ENCODE data around the gene NLRP12.

NLRP12 gene

DNA sequence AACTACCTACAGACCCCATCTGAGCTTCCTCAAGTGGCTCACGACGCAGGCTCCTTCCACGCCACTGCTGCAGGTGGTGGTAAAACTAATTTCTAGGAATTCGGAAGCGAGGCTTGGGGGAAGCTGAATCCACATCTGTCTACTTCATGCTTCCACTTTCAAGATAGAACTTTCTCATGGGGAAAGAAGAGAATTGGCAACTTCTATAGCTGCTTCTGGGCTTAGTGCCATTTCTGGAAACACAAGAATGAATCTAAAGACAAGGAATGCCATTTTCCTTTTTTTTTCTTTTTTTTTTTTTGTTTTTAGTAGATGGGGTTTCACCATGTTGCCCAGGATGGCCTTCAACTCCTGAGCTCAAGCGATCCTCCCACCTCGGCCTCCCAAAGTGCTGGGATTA is 2.8 kb upstream of the NLRP12 start:
- no peaks in the 10 kb centered on the region for H3K27me3 ChIP-seq (ENCODE audit: insufficient read depth, low read length)
- no peak overlapping the region for H3K4me3 ChIP-seq (ENCODE audit: low read length)
- peaks cover 9% of the 10 kb centered on the region for H3K4me1 ChIP-seq (ENCODE audit: insufficient read depth, low read length)
- no peaks in the 10 kb centered on the region for H3K36me3 ChIP-seq (ENCODE audit: insufficient read depth, low read depth, low read length)
- no peaks in the 10 kb centered on the region for H3K9me3 ChIP-seq (ENCODE audit: insufficient read depth, low read depth, low read length)
- H3K9ac ChIP-seq (ENCODE audit: low read depth, low read length): no peak overlapping the region; the same call in 1 of the 2 replicates
- no peak overlapping the region for H3K27ac ChIP-seq (ENCODE audit: low read length)

DNA sequence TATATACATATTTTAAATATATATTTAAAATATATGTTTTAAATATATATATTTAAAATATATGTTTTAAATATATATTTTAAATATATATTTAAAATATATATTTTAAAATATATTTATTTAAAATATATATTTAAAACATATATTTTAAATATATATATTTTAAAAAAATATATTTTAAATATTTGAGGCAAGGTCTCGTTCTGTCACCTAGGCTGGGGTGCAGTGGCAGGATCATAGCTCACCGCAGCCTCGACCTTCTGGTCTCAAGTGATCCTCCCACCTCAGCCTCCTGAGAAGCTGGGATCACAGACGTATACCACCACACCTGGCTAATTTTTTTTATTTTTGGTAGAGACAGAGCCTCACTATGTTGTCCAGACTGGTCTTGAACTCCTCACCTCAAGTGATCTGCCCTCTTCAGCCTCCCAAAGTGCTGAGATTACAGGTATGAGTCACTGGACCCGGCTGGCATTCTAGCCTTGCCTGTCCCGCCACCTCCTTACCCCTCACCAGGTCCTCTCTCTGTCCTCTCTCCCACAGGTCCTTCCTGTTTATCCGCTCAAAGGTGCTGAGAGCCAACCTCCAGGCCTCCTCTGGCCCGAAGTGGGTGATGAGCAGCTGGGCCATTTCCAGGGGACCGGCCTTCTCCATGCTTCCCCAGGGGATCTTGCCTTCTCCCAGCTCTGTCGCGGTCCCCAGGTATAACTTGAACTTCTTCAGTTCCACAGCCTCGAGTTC is 564 bp downstream of the NLRP12 start:
- H3K9ac ChIP-seq (ENCODE audit: low read depth, low read length): peak overlapping the region; percentile 8; the same call in 1 of the 2 replicates
- no peak overlapping the region for H3K4me3 ChIP-seq (ENCODE audit: low read length)
- no peaks in the 10 kb centered on the region for H3K36me3 ChIP-seq (ENCODE audit: insufficient read depth, low read depth, low read length)
- peak overlapping the region; percentile 57 for H3K27ac ChIP-seq (ENCODE audit: low read length)
- peaks cover 2% of the 10 kb centered on the region for H3K4me1 ChIP-seq (ENCODE audit: insufficient read depth, low read length)
- no peaks in the 10 kb centered on the region for H3K9me3 ChIP-seq (ENCODE audit: insufficient read depth, low read depth, low read length)
- no peaks in the 10 kb centered on the region for H3K27me3 ChIP-seq (ENCODE audit: insufficient read depth, low read length)

DNA sequence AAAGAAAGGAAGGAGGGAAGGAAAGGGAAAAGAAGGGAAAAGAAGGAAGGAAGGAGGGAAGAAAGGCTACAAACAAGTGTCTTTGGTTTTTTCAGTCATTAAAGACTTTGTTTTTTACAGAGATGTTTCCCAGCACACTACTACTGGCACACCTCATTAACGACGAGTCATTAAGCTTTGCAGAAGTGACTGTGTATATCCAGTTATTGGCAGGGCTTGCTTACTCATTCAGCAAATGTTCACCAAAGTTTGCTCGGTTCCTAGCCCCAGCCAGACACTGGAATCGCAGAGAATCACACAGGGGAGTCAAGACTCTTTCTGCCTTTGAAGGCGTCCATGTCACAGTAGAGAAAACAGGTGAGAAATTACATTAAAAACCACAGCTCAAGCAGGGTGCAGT is 4.3 kb downstream of the NLRP12 start:
- Histone ChIP-seq H3K36me3 (ENCODE audit: insufficient read depth, low read depth, low read length) (no peaks in the 10 kb centered on the region), H3K4me3 (ENCODE audit: low read length) (no peak overlapping the region), H3K27ac (ENCODE audit: low read length) (no peak overlapping the region), H3K27me3 (ENCODE audit: insufficient read depth, low read length) (no peaks in the 10 kb centered on the region), H3K4me1 (ENCODE audit: insufficient read depth, low read length) (no peaks in the 10 kb centered on the region), H3K9ac (ENCODE audit: low read depth, low read length) (no peak overlapping the region), H3K9me3 (ENCODE audit: insufficient read depth, low read depth, low read length) (no peaks in the 10 kb centered on the region)

DNA sequence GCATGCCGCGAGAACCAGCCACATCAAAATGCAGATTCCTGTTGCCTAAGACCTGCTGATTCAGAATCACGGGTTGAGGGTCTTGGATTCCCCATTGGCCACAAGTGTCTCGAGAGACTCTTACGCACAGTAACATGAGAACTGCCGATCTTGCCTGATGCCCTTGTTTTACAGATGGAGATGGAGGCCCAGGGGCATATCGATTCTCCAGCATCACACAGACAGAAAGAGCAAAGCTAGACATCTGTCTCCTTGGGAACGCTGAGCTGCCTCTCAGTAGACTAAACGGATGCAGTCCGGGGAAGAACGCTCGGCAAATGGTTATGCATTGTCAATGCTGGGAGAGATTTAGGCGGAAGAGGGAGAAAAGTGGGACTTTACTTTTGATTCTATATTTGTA is 5.4 kb downstream of the NLRP12 start:
- Histone ChIP-seq H3K36me3 (ENCODE audit: insufficient read depth, low read depth, low read length) (no peaks in the 10 kb centered on the region; the same call in 1 of the 2 replicates), H3K4me1 (ENCODE audit: insufficient read depth, low read length) (no peaks in the 10 kb centered on the region), H3K9ac (ENCODE audit: low read depth, low read length) (no peak overlapping the region), H3K9me3 (ENCODE audit: insufficient read depth, low read depth, low read length) (no peaks in the 10 kb centered on the region), H3K4me3 (ENCODE audit: low read length) (no peak overlapping the region), H3K27me3 (ENCODE audit: insufficient read depth, low read length) (no peaks in the 10 kb centered on the region), H3K27ac (ENCODE audit: low read length) (no peak overlapping the region)

DNA sequence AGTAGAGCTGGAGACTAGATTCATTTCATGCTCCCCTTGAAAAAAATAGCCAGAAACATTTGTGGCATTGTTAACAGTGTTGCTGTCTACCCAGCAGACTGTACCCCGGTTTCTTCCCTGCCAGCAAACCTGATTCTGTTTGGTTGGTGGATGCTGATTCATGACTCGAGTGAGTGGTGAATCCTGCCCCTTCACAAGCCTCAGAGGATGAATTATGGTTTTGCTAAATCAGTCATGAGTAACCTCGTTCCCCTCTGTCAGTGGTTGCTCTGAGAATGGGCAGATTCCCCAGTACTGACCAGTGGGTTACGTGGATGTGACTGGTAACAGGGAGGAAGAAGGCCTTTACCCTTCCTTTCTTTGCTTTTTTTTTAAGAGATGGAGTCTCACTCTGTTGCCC is 10.1 kb downstream of the NLRP12 start:
- H3K4me1 ChIP-seq (ENCODE audit: insufficient read depth, low read length): no peaks in the 10 kb centered on the region
- H3K27me3 ChIP-seq (ENCODE audit: insufficient read depth, low read length): peaks cover 5% of the 10 kb centered on the region; the same call in 1 of the 2 replicates
- H3K4me3 ChIP-seq (ENCODE audit: low read length): no peak overlapping the region
- no peaks in the 10 kb centered on the region; the same call in 1 of the 2 replicates for H3K36me3 ChIP-seq (ENCODE audit: insufficient read depth, low read depth, low read length)
- no peak overlapping the region for H3K9ac ChIP-seq (ENCODE audit: low read depth, low read length)
- H3K9me3 ChIP-seq (ENCODE audit: insufficient read depth, low read depth, low read length): no peaks in the 10 kb centered on the region
- H3K27ac ChIP-seq (ENCODE audit: low read length): no peak overlapping the region

DNA sequence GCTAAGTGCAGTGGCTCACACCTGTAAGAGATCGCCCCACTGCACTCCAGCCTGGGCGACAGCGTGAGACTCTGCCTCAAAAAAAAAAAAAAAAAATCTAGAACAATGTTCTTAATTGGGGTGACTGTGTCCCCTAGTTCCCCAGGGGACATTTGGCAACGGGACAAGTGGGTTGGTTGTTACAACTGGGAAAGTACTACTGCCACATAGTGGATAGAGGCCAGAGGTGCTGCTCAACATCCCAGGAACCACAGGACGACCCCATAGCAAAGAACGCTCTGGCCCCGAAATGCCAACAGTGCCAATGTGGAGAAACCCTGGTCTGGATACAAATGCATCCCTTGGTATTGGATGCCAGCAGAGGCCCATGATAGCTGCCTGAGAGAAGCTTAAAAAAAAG is 11.8 kb downstream of the NLRP12 start:
- H3K4me1 ChIP-seq (ENCODE audit: insufficient read depth, low read length): no peaks in the 10 kb centered on the region
- H3K4me3 ChIP-seq (ENCODE audit: low read length): no peak overlapping the region
- H3K9ac ChIP-seq (ENCODE audit: low read depth, low read length): no peak overlapping the region
- peaks cover 5% of the 10 kb centered on the region; the same call in 1 of the 2 replicates for H3K27me3 ChIP-seq (ENCODE audit: insufficient read depth, low read length)
- no peaks in the 10 kb centered on the region for H3K9me3 ChIP-seq (ENCODE audit: insufficient read depth, low read depth, low read length)
- no peaks in the 10 kb centered on the region; the same call in 1 of the 2 replicates for H3K36me3 ChIP-seq (ENCODE audit: insufficient read depth, low read depth, low read length)
- no peak overlapping the region for H3K27ac ChIP-seq (ENCODE audit: low read length)

DNA sequence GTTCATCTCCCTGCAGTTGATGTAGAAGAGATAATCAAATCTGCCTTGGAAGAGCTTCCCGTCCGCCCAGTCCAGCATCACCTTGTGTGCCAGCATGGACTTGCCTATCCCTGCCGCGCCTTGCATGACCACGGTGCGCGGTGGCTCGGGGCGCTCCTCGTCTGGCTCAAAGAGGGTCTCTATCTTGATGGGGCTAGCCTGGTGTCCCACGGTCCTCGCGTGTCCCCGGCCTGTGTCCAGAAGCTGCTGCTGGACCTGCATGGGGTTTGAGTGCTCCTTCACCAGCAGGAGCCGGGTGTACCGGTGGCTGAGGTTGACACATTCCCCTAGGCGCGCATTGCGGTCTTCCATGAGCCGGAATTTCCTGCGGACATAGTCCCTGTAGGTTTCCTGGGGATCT is 13.2 kb downstream of the NLRP12 start:
- no peaks in the 10 kb centered on the region for H3K9me3 ChIP-seq (ENCODE audit: insufficient read depth, low read depth, low read length)
- no peaks in the 10 kb centered on the region for H3K4me1 ChIP-seq (ENCODE audit: insufficient read depth, low read length)
- no peaks in the 10 kb centered on the region; the same call in 1 of the 2 replicates for H3K36me3 ChIP-seq (ENCODE audit: insufficient read depth, low read depth, low read length)
- H3K27me3 ChIP-seq (ENCODE audit: insufficient read depth, low read length): peaks cover 5% of the 10 kb centered on the region; the same call in 1 of the 2 replicates
- no peak overlapping the region for H3K27ac ChIP-seq (ENCODE audit: low read length)
- H3K9ac ChIP-seq (ENCODE audit: low read depth, low read length): no peak overlapping the region
- H3K4me3 ChIP-seq (ENCODE audit: low read length): no peak overlapping the region

DNA sequence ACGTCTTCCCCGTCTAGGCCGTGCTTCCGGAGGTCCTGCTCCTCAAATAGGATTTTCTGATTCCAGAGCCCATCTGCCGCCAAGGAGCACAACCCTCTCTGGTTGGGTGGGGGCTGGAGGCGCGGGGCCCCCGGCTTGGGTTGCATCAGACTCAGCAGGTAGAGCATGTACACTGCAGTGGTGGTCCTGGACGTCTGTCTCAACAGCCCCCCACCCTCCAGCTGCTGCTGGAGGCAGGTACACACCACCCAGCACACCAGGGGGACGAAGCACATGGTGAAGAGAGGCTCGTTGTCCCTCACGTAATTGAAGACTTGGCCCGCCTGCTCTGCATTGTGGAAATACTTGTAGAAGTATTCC is 13.9 kb downstream of the NLRP12 start:
- Histone ChIP-seq H3K4me1 (ENCODE audit: insufficient read depth, low read length) (no peaks in the 10 kb centered on the region), H3K27ac (ENCODE audit: low read length) (no peak overlapping the region), H3K4me3 (ENCODE audit: low read length) (no peak overlapping the region), H3K9ac (ENCODE audit: low read depth, low read length) (no peak overlapping the region), H3K27me3 (ENCODE audit: insufficient read depth, low read length) (peaks cover 5% of the 10 kb centered on the region; the same call in 1 of the 2 replicates), H3K9me3 (ENCODE audit: insufficient read depth, low read depth, low read length) (no peaks in the 10 kb centered on the region), H3K36me3 (ENCODE audit: insufficient read depth, low read depth, low read length) (no peaks in the 10 kb centered on the region; the same call in 1 of the 2 replicates)

DNA sequence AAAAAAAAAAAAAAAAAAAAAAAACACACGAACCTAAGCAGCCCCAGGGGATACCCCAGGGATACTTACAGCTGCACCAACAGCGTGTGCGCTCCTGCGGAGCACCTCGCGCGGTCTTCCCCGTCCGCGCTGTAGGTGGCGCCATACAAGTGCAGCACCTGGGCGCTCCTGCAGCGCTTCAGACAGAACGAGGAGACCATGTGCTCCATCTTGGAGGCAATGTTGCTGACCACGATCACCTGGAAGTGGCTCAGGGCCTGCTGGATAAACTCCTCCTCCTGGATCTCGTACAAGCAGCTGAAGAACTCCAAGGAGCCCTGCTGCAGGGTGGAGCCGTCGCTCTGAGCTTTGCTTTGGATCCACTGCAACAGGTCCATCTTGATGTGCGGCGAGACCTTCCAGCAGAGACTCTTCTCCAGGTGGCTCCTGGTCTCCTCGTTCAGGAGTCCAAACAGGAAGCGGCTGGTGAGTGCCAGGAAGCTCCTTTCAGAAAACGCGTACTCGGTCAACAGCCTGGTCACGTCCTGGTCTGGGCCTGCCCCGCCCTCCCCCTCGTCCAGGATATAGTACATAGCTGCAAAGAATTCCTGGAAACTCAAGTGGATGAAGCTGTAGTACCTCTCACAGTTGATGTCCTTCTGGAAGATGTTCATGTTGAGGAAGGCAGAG is 14.5 kb downstream of the NLRP12 start:
- peaks cover 5% of the 10 kb centered on the region; the same call in 1 of the 2 replicates for H3K27me3 ChIP-seq (ENCODE audit: insufficient read depth, low read length)
- H3K4me1 ChIP-seq (ENCODE audit: insufficient read depth, low read length): no peaks in the 10 kb centered on the region
- H3K4me3 ChIP-seq (ENCODE audit: low read length): no peak overlapping the region
- no peak overlapping the region for H3K9ac ChIP-seq (ENCODE audit: low read depth, low read length)
- H3K36me3 ChIP-seq (ENCODE audit: insufficient read depth, low read depth, low read length): no peaks in the 10 kb centered on the region; the same call in 1 of the 2 replicates
- no peaks in the 10 kb centered on the region for H3K9me3 ChIP-seq (ENCODE audit: insufficient read depth, low read depth, low read length)
- no peak overlapping the region for H3K27ac ChIP-seq (ENCODE audit: low read length)

DNA sequence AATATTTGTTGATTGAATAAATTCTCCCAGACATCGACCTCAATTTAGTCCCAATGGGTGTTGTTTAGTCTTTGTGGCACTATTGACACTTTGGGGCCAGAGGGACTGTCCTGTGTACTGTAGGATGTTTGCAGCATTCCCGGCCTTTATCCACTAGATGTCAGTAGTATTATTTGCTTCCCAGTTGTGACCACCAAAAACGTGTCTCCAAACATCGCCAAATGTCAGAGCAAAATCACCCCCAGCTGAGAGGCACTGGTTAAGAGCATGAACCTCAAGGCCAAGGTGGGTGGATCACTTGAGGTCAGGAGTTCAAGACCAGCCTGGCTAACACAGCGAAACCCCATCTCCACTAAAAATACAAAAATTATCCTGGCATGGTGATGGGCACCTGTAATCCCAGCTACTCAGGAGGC is 15.4 kb downstream of the NLRP12 start:
- H3K27ac ChIP-seq (ENCODE audit: low read length): no peak overlapping the region
- no peaks in the 10 kb centered on the region for H3K4me1 ChIP-seq (ENCODE audit: insufficient read depth, low read length)
- no peak overlapping the region for H3K9ac ChIP-seq (ENCODE audit: low read depth, low read length)
- H3K9me3 ChIP-seq (ENCODE audit: insufficient read depth, low read depth, low read length): no peaks in the 10 kb centered on the region
- peaks cover 5% of the 10 kb centered on the region; the same call in 1 of the 2 replicates for H3K27me3 ChIP-seq (ENCODE audit: insufficient read depth, low read length)
- H3K36me3 ChIP-seq (ENCODE audit: insufficient read depth, low read depth, low read length): no peaks in the 10 kb centered on the region; the same call in 1 of the 2 replicates
- no peak overlapping the region for H3K4me3 ChIP-seq (ENCODE audit: low read length)

DNA sequence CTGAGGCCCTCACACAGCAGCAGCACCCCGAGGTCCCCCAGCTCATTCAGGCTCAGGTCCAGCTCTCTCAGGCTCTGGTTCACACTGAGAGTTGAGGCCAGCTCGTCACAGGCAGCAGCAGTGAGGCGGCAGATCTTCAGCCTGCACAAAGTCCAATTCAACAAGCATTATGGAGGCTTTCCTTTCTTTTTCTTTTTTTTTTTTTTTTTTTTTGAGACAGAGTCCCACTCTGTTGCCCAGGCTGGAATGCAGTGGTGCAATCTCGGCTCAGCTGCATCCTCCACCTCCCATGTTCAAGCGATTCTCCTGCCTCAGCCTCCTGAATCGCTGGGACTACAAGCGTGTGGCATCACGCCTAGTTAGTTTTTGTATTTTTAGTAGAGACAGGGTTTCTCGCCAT is 22.9 kb downstream of the NLRP12 start:
- Histone ChIP-seq H3K4me3 (ENCODE audit: low read length) (no peak overlapping the region), H3K9ac (ENCODE audit: low read depth, low read length) (no peak overlapping the region), H3K27me3 (ENCODE audit: insufficient read depth, low read length) (no peaks in the 10 kb centered on the region), H3K9me3 (ENCODE audit: insufficient read depth, low read depth, low read length) (no peaks in the 10 kb centered on the region), H3K4me1 (ENCODE audit: insufficient read depth, low read length) (no peaks in the 10 kb centered on the region), H3K36me3 (ENCODE audit: insufficient read depth, low read depth, low read length) (no peaks in the 10 kb centered on the region), H3K27ac (ENCODE audit: low read length) (no peak overlapping the region)

DNA sequence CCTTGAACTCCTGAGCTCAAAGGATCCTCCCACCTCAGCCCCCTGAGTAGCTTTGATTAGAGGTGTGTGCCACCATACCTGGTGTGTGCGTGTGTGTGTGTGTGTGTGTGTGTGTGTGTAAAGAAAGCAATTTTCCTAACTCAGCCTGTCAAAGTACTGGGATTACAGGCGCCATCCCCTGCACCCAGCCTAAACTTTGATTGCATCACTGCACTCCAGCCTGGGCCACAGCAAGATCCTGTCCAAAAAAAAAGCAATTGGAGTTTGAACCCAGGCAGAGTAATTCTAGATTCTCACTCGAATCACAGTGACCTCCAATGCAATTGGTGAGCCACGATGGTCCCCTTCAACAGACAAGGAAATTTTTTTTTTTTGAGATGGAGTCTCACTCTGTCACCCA is 29.1 kb downstream of the NLRP12 start:
- Histone ChIP-seq H3K4me3 (ENCODE audit: low read length) (no peak overlapping the region), H3K4me1 (ENCODE audit: insufficient read depth, low read length) (peaks cover 3% of the 10 kb centered on the region; the same call in 1 of the 2 replicates), H3K9ac (ENCODE audit: low read depth, low read length) (no peak overlapping the region), H3K27me3 (ENCODE audit: insufficient read depth, low read length) (no peaks in the 10 kb centered on the region), H3K36me3 (ENCODE audit: insufficient read depth, low read depth, low read length) (no peaks in the 10 kb centered on the region), H3K9me3 (ENCODE audit: insufficient read depth, low read depth, low read length) (no peaks in the 10 kb centered on the region), H3K27ac (ENCODE audit: low read length) (no peak overlapping the region)
